Measurements from ENCODE around the gene GUCY1A2.

Gene GUCY1A2

DNA sequence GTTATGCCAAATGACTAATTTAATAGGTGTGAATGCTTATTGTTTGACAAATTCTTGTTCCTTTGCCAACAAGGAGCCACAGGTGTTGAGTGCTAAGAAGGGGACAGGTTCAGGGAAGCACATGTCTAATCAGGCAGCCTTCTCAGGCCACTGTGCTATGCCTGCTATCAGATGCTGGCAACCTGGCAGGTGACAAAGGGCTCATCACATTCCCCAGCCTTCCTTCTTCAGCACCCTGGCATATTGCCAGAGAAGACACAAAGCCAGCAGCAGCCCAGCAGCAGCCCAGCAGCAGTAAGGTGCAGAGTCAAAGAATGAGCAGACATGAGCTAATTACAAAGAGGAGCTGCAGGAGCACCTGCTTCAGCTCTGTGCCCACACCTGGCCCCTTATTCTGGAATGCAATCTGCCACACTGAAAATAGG, 68.2 kb downstream of the GUCY1A2 start:
- Histone ChIP-seq H3K27ac (no peak overlapping the region), H3K4me3 (no peak overlapping the region)
- TF ChIP-seq, protein P1, sequence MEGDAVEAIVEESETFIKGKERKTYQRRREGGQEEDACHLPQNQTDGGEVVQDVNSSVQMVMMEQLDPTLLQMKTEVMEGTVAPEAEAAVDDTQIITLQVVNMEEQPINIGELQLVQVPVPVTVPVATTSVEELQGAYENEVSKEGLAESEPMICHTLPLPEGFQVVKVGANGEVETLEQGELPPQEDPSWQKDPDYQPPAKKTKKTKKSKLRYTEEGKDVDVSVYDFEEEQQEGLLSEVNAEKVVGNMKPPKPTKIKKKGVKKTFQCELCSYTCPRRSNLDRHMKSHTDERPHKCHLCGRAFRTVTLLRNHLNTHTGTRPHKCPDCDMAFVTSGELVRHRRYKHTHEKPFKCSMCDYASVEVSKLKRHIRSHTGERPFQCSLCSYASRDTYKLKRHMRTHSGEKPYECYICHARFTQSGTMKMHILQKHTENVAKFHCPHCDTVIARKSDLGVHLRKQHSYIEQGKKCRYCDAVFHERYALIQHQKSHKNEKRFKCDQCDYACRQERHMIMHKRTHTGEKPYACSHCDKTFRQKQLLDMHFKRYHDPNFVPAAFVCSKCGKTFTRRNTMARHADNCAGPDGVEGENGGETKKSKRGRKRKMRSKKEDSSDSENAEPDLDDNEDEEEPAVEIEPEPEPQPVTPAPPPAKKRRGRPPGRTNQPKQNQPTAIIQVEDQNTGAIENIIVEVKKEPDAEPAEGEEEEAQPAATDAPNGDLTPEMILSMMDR (IDR thresholded peaks at IDR 0.05), result no peak
- no peak for DNase-seq (ENCODE audit: low spot score)

DNA sequence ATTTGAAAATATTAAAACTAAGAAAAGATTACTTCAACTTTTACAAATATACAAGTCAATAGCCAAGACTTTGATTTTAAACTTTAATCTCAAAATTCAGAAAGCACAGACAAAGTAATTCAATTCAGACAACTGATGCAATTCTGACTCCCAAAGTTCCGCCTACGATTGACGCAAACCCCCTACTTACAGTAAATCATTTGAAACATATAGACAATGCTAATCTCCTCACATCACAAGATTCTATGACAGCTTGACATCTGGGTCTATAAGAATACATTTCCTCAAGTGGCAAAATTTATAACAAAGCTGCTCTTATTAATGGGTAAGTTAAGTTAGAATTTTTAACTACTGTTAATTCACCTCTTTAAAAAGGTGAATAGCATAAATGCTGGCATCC, 75.2 kb downstream of the GUCY1A2 start:
- no peak overlapping the region for H3K27ac ChIP-seq
- TF ChIP-seq, protein P1 (IDR thresholded peaks at IDR 0.05), result no peak
- no peak for DNase-seq (ENCODE audit: low spot score)

DNA sequence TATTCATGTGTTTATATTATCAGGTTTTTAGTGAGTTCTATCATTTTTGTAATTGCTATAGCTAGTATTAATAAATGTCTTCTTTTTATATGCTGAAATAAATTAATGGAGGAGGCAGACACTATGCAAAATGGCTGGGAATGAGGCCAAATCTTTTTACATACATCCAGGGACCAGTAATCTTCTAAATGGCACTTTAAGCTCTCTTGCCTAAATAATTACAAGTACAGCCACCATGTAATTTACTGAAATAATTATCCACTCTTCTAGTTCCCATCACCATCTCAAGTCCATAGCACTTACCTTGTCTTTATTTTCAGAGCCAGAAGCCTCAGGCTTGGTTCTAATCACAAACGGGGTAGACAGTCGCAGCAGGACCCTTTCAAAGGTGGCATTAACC, 79.1 kb downstream of the GUCY1A2 start:
- Histone ChIP-seq H3K27ac (no peak overlapping the region), H3K4me3 (no peak overlapping the region)
- DNase-seq (ENCODE audit: low spot score), result no peak
- TF ChIP-seq, protein P1 (IDR thresholded peaks at IDR 0.05), result no peak

More for the DNA sequence above, 75.2 kb downstream of the GUCY1A2 start:
- H3K4me3 ChIP-seq, result no peak overlapping the region

DNA sequence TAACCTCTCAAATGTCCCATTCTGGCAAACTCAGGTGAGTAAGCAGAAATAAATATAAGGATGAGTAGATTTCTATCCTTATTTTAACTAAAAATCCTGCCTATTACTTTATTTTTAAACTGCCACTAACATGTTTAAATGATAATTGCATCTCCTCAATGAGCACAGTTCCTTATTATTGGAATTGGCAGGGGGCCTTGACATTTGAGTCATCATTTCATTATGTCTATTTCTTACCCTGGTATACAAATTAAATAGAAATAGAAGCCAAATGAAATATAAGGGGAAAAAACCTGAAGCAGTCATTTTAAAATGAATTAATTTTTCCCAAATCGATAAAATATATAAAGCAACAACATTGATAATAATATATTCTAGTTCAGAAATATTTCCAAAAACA, 81.2 kb downstream of the GUCY1A2 start:
- Histone ChIP-seq H3K27ac (no peak overlapping the region), H3K4me3 (no peak overlapping the region)
- DNase-seq (ENCODE audit: low spot score), result no peak
- TF ChIP-seq, protein P1 (IDR thresholded peaks at IDR 0.05), result no peak

DNA sequence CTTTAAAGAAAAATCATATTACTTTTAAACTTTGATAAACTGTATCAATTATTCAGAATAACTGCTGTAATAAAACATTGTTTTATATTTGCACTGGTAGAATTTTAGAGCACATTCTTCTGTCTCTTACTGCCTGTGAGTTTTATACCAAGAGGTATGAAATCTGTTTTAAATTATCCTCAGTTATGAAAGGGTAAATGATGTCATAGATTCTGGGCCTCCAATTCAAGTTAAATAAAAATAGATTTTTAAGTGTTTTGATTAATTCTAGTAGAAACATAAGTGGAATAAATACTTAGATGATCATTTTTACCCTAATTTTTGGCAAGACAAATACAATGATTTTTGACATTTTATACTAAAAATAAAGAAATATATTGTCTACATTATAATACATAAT, 93.0 kb downstream of the GUCY1A2 start:
- TF ChIP-seq, protein P1 (IDR thresholded peaks at IDR 0.05), result no peak
- H3K4me3 ChIP-seq, result no peak overlapping the region
- no peak overlapping the region for H3K27ac ChIP-seq
- DNase-seq (ENCODE audit: low spot score), result no peak

DNA sequence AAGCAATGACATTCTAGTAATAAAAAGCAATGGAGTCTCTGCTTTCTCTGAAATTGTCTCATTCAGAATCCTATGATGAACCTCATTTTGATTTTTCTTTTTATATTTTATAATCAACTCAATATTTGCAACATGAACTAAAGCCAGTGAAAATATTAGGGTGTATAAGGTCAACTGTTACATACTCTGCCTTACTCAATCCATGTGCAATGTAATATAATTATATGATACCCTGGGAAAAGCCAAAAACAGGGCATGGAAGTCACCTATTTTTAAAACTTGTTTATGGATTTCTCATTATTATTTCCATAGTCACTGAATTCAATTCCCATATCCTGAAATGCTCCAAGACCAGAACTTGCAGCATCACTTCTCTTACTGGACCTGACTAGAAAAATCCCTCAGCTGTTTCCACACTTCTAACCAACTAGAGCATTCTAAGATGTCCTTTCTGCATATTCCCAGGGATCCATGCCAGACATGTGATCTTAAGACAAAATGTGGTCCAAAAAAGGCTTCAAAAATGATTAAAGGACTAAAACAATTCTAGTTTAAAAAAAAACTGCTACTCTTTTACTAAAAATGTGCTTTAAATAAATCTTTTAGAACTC, 97.3 kb downstream of the GUCY1A2 start:
- Histone ChIP-seq H3K4me3 (no peak overlapping the region), H3K27ac (no peak overlapping the region)
- TF ChIP-seq, protein P1 (IDR thresholded peaks at IDR 0.05), result no peak
- DNase-seq (ENCODE audit: low spot score), result no peak

DNA sequence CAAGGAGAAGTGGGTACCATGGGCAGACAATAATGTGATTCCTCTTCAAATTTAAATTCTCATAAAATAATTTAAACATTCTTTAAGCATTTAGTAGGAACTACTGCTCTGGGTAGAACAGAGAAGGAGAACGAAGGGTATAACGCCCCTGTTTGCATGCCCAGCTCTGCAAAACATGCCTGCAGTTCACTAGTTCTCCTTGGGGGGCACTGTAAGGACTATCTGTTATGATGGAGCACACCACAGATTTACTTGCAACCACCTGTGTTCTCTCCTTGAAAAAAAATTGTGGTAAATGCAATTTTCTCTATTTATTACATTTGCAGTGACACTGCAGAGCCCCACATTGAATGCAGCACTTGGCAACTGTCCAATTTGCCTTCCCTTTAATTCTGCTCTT, 100.3 kb downstream of the GUCY1A2 start:
- TF ChIP-seq, protein P1 (IDR thresholded peaks at IDR 0.05), result no peak
- H3K4me3 ChIP-seq, result no peak overlapping the region
- H3K27ac ChIP-seq, result no peak overlapping the region
- no peak for DNase-seq (ENCODE audit: low spot score)
